RWPE2 (cell line): ENCODE results near the gene INTS7.
"Not testable (repeated sequence)": the region's sequence is repeated elsewhere in the genome, so short reads cannot be mapped to it uniquely, and the experiment has no call there.

Source experiments
- ATAC-seq: fragments of 200-7000 bp; cut with Tn5 transposase; 3 replicates; pipeline ENCODE4 v1.9.1; 2021; ENCODE audit warnings: low read depth
- DNase-seq: peaks from one replicate; pipeline ENCODE4 v3.0.0-alpha.2; 2020; ENCODE audit warnings: low spot score
- H3K27ac ChIP-seq: fragments of 450-650 bp; 2 replicates; pipeline ENCODE4 v1.5.1; 2017; ENCODE audit warnings: mild to moderate bottlenecking; ENCODE audit not compliant: poor library complexity, severe bottlenecking
- H3K27me3 ChIP-seq: fragments of 250-450 bp; sonication (Bioruptor Pico); 2 replicates; pipeline ENCODE4 v1.5.1; 2021; ENCODE audit warnings: mild to moderate bottlenecking, moderate library complexity; ENCODE audit not compliant: insufficient read depth, poor library complexity, severe bottlenecking
- H3K36me3 ChIP-seq: fragments of 250-450 bp; sonication (Bioruptor Pico); 2 replicates; pipeline ENCODE4 v1.5.1; 2020; ENCODE audit warnings: low read depth, mild to moderate bottlenecking, moderate library complexity
- H3K4me1 ChIP-seq: fragments of 250-450 bp; sonication (Bioruptor Pico); 2 replicates; pipeline ENCODE4 v1.5.1; 2021; ENCODE audit warnings: mild to moderate bottlenecking, moderate library complexity; ENCODE audit not compliant: insufficient read depth, poor library complexity, severe bottlenecking
- H3K4me3 ChIP-seq: fragments of 250-450 bp; sonication (Bioruptor Pico); 2 replicates; pipeline ENCODE4 v1.5.1; 2021; ENCODE audit warnings: mild to moderate bottlenecking, moderate library complexity; ENCODE audit not compliant: severe bottlenecking
- H3K9me3 ChIP-seq: fragments of 250-450 bp; sonication (Bioruptor Pico); 2 replicates; pipeline ENCODE4 v1.5.1; 2021; ENCODE audit warnings: mild to moderate bottlenecking, moderate library complexity; ENCODE audit not compliant: severe bottlenecking
- TF ChIP-seq, protein P1 (sequence below): fragments of 450-650 bp; IDR thresholded peaks from one replicate; pipeline ENCODE4 v1.5.1; 2017; ENCODE audit warnings: mild to moderate bottlenecking, moderate library complexity; ENCODE audit not compliant: poor library complexity, severe bottlenecking

Gene INTS7

DNA sequence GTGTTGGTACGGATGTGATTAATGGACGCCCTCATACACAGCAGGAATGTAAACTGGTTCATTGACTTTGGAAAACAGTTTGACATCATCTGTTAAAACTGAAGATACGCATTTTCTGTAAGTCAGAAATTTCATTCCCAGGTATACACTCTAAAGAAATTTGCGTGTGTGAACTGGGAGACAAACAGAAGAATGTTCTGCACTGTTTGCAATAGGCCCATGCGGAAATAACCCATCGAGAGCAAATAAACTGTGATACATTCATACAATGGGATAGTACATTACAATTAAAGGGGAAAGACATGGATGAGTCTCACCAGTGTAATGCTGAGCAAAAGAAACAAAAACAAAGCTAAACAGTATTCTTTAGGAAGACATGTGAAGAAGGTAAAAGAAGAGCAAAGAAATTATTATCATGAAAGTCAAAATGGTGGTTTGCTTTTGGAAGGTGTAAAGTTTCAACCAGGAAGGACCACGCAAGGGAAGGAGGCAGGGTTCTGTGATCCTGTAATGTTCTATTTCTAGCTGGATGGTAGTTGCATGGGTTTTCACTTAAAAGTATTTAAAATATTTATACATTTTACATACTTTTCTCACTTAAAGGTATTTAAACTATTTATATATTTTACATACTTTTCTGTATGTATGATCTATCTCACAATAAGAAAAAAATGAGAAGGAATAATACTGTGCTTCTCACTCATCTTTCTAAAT, 30.3 kb downstream of the INTS7 start:
- DNase-seq (no peak), ATAC-seq (no peak)
- peaks cover 4% of the 10 kb centered on the region; the same call in 1 of the 2 replicates for H3K36me3 ChIP-seq
- H3K4me3 ChIP-seq: no peak overlapping the region
- no peaks in the 10 kb centered on the region for H3K27me3 ChIP-seq
- no peaks in the 10 kb centered on the region for H3K9me3 ChIP-seq
- TF ChIP-seq, protein P1, sequence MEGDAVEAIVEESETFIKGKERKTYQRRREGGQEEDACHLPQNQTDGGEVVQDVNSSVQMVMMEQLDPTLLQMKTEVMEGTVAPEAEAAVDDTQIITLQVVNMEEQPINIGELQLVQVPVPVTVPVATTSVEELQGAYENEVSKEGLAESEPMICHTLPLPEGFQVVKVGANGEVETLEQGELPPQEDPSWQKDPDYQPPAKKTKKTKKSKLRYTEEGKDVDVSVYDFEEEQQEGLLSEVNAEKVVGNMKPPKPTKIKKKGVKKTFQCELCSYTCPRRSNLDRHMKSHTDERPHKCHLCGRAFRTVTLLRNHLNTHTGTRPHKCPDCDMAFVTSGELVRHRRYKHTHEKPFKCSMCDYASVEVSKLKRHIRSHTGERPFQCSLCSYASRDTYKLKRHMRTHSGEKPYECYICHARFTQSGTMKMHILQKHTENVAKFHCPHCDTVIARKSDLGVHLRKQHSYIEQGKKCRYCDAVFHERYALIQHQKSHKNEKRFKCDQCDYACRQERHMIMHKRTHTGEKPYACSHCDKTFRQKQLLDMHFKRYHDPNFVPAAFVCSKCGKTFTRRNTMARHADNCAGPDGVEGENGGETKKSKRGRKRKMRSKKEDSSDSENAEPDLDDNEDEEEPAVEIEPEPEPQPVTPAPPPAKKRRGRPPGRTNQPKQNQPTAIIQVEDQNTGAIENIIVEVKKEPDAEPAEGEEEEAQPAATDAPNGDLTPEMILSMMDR: no peak
- no peaks in the 10 kb centered on the region for H3K4me1 ChIP-seq
- H3K27ac ChIP-seq: no peak overlapping the region

DNA sequence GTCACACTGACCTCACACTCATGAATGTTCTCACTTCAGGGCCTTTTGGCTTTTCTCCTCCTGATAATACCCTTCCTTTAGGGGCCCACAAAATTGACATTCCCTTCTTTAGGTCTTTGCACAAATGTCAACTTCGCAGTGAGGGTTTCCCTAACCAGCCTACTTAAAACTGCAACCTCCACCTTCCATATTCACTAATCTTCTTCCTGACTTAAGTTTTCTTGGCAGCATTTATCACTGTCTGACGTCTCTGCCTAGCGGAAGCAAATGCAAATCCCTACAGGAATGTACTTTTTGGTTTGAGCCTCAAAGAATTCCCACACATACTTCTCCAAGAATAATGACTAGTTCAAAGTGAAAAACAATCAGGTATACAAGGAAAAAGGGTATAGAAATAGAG, 32.8 kb downstream of the INTS7 start:
- Histone ChIP-seq H3K27me3 (no peaks in the 10 kb centered on the region), H3K36me3 (peaks cover 4% of the 10 kb centered on the region; the same call in 1 of the 2 replicates), H3K27ac (no peak overlapping the region), H3K9me3 (no peaks in the 10 kb centered on the region), H3K4me3 (no peak overlapping the region), H3K4me1 (no peaks in the 10 kb centered on the region)
- ATAC-seq: no peak
- no peak for DNase-seq
- TF ChIP-seq, protein P1: no peak

DNA sequence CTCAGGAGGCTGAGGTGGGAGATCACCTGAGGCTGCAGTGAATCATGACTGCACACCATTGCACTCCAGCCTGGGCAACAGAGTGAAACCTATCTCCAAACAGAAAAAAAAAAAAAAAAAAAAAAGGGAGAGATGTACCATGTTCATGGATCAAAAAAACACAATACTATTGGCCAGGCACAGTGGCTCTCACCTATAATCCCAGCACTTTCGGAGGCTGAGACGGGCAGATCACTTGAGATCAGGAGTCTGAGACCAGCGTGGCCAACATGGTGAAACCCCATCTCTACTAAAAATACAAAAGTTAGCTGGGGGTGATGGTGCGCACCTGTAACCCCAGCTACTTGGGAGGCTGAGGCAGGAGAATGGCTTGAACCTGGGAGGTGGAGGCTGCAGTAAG, 37.9 kb downstream of the INTS7 start:
- H3K4me1 ChIP-seq, H3K27me3 ChIP-seq, DNase-seq, H3K4me3 ChIP-seq, H3K9me3 ChIP-seq, H3K27ac ChIP-seq, ATAC-seq, H3K36me3 ChIP-seq: not testable (repeated sequence)

DNA sequence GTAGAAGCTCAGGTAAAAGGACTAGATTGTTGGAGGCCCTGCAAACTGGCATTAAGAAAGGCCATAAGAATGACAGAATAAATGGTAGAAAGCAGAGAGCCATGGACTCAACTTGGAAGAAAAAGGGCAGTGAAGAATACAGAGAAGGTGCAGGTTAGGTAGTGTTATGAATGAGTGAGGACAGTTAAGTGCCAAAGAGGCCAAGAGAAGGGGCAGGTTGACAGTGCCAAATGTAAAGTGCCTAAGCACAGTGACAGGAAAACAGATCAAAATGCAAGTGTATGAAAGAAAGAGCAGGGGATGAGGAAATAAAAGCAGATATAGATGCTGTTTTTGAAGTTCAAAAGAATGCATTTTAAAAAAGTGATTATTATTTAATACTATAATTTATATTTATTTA, 43.7 kb downstream of the INTS7 start:
- TF ChIP-seq, protein P1: no peak
- no peak overlapping the region for H3K4me3 ChIP-seq

DNA sequence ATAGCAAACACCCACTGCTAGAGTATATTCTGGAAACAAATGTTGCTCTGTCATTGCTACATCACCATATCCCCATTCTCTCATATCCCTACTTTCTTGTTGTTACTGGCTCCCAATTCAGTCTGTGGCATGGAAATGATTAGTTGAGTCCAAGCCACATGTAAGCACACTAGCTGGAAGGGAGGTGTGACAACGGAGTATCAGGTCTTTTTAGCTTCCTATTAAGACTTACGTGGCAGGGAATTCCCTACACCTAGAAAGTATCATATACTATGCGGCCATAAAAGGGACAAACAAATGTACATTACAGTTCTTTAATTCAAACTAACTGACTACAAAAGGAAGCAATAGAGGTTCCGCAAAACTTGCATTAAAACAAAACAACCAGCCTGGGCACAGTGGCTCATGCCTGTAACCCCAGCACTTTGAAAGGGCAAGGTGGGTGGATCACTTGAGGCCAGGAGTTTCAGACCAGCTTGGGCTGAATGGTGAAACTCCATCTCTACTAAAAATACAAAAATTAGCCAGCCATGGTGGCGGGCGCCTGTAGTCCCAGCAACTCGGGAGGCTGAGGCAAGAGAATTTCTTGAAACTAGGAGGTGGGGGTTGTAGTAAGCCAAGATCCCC, 48.6 kb downstream of the INTS7 start:
- TF ChIP-seq, protein P1: no peak
- ATAC-seq (no peak), DNase-seq (no peak)
- Histone ChIP-seq H3K4me1 (no peaks in the 10 kb centered on the region), H3K36me3 (no peaks in the 10 kb centered on the region; the same call in 1 of the 2 replicates), H3K27ac (no peak overlapping the region), H3K4me3 (no peak overlapping the region), H3K9me3 (no peaks in the 10 kb centered on the region), H3K27me3 (no peaks in the 10 kb centered on the region)

More for the DNA sequence above, 43.7 kb downstream of the INTS7 start:
- ATAC-seq (no peak), DNase-seq (no peak)
- Histone ChIP-seq H3K27ac (no peak overlapping the region), H3K36me3 (no peaks in the 10 kb centered on the region), H3K4me1 (no peaks in the 10 kb centered on the region), H3K27me3 (no peaks in the 10 kb centered on the region), H3K9me3 (no peaks in the 10 kb centered on the region)
